Dermis microvascular lymphatic vessel endothelial cell (primary cell): ENCODE measurements around the gene UPK1A. TPM values are rescaled to one million over a fixed set of nuclear protein-coding genes. Genes with fewer than 3 reads are reported as not detected.
A peak's percentile ranks its signal among the peaks of the same experiment; 100 is the strongest.
"Not testable (repeated sequence)": the region's sequence is repeated elsewhere in the genome, so short reads cannot be mapped to it uniquely, and the experiment has no call there.

ENCODE experiments used
- DNase-seq, 2 donors: peaks; one replicate each; pipeline versions ENCODE4 v3.0.0 to v3.0.0-alpha.2; 2010; ENCODE audit warnings: low read depth in 2 of 2
- total RNA-seq: library from RNA; depleted of rRNA; stranded (reverse); fragments of >200 nt; gene quantifications from 2 replicates; pipeline ENCODE4 v1.2.1, GENCODE V29; 2014

The UPK1A gene
- total RNA-seq, 1 donor from 2014 or later: not detected

DNA sequence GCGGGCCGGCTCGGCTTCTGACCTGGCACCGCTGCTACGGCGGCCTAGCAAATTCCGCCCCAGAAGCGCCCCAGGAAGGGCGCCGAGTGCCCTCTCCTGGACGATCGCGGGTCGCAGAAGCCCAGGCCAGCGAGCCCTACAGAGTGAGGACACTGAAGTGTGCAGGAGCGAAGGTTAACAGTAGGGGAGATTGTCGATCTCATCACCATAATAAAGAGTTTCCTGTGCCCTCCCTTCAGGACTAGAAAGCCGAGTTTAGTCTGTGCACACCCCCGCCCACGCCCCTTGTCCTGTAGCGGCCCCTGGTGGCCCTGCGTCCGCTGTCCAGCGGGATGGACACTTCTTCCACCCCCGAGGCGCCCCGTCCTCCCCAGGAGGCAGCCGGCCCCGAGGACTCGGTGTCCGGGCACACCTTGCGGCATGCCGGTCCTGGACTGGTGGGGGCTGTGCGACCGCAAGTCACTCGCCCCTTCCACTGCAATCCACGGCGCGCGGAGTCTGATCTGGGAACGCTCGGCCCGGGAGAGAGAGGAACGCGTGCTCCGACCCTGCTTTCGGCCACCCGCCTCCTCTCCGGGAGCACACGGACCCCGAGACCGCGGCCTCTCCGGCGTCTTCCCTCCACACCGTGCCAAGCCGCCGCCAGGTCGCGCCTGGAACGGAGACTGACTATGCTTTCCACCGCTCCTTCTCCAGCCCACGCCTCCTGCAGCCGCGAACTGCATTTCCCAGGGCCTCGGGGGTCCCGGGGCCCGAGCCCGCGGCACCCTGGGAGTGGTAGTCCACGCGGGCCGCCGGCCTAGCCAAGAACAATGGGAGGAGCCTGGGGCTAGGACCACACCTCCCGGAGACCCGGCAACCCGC is 50.7 kb downstream of the UPK1A start:
- DNase-seq: peak; percentile 90 to 97

DNA sequence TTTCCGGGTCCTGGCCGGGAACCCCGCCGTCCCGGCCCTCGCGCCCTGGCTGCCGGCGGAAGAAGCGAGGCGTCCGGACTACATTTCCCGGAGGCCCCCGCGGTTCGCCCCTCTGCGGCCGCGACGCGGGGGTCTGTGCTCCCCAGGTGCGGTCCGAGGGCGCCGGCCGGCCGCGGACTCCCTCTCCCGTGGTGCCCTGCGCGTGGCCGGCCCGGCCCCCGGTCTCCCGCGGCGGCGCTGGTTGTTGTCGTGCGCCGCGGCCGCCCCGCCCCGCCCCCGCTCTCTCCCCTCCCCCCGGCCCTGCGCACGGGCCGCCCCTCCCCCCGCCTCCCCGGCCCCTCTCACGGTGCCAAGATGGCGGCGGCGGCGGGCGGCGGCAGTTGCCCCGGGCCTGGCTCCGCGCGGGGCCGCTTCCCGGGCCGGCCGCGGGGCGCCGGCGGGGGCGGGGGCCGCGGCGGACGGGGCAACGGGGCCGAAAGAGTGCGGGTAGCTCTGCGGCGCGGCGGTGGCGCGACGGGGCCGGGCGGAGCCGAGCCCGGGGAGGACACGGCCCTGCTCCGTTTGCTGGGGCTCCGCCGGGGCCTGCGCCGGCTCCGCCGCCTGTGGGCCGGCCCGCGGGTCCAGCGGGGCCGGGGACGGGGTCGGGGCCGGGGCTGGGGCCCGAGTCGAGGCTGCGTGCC is 51.5 kb downstream of the UPK1A start, which contains the start of gene KMT2B:
KMT2B (plus strand) TSS at position 339 of the 680 bp plus-strand sequence; CDS start at position 355, 16 bp downstream.
- no peak for DNase-seq

DNA sequence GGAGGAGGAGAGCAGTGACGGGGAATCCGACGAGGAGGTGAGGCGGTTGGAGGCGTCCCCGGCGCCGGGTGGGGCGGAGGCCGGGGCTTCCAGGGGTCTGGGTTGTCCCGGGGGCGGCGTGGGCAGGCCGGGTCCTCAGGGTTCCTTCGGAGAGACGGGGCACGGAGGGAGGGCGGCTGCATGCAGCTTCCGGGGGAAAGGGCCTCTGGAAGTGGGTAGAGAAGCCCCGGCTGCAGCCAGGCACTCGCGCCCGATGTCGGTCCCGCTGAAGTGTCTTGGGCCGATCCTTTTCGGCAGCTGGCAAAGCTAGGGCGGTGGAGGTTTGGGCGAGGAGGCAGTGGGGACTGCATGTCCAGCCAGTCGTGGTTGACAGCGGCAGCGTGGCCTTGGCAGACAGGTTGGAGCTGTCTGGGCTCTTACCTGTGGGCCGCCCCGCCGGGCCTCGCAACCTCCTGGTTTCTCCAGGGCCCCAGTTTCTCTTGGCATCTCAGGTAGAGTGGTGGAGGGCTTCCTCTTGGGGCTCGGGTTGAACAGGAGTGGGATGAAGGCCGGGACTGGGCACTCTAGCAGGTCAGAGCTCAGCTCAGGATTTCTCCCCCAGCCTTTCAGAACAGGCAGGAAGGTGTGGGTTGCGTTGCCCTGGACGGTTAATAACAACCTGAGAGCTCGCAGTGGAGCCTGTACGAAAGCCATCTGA is 52.2 kb downstream of the UPK1A start:
- peak in 1 of 2 donors; percentile 37 for DNase-seq

DNA sequence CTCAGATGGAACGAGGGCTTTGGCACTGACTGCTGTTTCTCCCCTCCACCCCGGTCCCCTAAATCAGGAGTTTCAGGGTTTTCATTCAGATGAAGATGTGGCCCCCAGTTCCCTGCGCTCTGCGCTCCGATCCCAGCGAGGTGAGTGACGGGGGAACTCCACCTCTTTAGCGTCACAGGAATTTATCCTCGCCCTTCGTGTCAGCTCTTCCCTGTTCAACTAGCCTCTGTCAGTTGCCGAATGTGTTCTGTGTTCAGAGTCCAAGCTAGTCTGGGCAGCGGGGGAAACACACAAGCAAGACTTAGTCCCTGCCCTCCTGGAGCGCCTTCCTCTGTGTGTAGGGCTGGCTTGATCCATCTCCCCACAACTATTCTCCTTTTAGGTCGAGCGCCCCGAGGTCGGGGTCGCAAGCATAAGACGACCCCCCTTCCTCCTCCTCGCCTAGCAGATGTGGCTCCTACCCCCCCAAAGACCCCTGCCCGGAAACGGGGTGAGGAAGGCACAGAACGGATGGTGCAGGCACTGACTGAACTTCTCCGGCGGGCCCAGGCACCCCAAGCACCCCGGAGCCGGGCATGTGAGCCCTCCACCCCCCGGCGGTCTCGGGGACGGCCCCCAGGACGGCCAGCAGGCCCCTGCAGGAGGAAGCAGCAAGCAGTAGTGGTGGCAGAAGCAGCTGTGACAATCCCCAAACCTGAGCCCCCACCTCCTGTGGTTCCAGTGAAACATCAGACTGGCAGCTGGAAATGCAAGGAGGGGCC is 53.3 kb downstream of the UPK1A start:
- no peak for DNase-seq

DNA sequence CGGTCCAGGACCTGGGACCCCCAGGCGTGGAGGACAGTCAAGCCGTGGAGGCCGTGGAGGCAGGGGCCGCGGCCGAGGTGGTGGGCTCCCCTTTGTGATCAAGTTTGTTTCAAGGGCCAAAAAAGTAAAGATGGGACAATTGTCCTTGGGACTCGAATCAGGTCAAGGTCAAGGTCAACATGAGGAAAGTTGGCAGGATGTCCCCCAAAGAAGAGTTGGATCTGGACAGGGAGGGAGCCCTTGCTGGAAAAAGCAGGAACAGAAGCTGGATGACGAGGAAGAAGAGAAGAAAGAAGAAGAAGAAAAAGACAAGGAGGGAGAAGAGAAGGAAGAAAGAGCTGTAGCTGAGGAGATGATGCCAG is 53.8 kb downstream of the UPK1A start:
- DNase-seq: no peak

DNA sequence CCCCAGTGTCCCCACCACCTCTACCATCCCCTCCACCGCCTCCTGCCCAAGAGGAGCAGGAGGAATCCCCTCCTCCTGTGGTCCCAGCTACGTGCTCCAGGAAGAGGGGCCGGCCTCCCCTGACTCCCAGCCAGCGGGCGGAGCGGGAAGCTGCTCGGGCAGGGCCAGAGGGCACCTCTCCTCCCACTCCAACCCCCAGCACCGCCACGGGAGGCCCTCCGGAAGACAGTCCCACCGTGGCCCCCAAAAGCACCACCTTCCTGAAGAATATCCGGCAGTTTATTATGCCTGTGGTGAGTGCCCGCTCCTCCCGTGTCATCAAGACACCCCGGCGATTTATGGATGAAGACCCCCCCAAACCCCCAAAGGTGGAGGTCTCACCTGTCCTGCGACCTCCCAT is 54.3 kb downstream of the UPK1A start:
- DNase-seq: no peak

DNA sequence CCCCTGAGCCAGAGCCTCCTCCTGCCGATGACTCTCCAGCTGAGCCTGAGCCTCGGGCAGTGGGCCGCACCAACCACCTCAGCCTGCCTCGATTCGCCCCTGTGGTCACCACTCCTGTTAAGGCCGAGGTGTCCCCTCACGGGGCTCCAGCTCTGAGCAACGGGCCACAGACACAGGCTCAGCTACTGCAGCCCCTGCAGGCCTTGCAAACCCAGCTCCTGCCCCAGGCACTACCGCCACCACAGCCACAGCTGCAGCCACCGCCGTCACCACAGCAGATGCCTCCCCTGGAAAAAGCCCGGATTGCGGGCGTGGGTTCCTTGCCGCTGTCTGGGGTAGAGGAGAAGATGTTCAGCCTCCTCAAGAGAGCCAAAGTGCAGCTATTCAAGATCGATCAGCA is 55.1 kb downstream of the UPK1A start:
- no peak for DNase-seq

DNA sequence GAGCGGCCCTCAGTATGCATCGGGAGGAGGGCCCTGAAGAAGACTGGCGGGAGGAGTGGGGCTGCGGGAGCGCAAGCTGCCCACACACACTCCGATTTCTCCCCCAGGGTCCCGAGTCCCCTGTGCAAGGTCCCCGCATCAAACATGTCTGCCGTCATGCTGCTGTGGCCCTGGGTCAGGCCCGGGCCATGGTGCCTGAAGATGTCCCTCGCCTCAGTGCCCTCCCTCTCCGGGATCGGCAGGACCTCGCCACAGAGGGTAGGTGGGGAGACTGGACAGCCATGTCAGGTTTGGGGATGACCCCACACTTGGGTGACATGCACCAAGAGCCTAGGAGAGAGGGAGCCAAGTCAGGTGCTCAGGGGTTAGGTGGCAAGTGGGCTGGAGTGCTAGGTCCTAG is 56.1 kb downstream of the UPK1A start:
- no peak for DNase-seq

DNA sequence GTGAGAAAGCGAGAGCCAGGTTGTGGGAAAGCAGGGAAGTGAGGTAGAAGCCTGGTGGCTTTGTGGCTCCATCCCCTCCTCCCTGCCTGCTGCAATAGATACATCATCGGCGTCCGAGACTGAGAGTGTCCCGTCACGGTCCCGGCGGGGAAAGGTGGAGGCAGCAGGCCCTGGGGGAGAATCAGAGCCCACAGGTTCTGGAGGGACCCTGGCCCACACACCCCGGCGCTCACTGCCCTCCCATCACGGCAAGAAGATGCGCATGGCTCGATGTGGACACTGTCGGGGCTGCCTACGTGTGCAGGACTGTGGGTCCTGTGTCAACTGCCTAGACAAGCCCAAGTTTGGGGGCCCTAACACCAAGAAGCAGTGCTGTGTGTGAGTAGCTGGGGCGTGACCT is 56.6 kb downstream of the UPK1A start:
- no peak for DNase-seq

DNA sequence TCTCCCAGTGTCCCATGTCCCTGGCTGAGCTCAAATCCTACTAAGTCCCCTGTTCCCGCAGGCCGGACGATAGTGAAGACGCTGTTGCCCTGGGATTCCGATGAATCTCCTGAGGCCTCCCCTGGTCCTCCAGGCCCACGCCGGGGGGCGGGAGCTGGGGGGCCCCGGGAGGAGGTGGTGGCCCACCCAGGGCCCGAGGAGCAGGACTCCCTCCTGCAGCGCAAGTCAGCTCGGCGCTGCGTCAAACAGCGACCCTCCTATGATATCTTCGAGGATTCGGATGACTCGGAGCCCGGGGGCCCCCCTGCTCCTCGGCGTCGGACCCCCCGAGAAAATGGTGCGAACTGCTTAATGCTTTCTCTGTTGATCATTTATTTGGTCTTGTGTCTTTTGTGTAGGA is 57.4 kb downstream of the UPK1A start:
- DNase-seq: no peak

DNA sequence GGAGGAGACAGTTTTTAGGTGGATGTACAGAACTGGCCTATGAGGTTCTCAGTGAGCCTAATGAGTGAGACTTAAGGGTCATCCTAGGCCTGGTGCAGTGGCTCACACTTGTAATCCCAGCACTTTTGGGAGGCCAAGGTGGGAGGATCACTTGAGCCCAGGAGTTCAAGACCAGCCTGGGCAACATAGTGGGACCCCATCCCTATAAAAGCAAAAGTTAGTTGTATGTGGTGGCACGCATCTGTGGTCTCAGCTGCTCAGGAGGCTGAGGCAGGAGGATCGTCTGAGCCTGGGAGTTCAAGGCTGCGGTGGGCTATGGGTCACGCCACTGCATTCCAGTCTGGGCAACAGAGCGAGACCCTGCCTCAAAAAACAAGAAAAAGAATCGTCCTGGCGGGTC is 57.8 kb downstream of the UPK1A start:
- not testable (repeated sequence) for DNase-seq

DNA sequence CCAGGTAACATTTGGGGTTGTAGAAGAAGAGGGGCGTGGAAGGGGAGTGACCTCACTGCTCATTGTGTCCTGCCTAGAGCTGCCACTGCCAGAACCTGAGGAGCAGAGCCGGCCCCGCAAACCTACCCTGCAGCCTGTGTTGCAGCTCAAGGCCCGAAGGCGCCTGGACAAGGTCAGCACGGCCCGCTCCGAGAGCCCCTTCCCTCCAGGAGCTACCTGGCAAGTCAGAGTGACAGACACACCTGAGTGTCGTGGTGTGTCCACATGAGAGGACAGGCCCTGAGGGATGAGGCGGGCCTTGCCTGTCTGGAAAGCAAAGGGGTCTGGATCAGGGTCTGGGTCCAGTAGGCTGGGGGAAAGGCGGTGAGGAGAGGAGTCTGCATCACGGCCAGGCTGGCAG is 58.2 kb downstream of the UPK1A start:
- DNase-seq: no peak

DNA sequence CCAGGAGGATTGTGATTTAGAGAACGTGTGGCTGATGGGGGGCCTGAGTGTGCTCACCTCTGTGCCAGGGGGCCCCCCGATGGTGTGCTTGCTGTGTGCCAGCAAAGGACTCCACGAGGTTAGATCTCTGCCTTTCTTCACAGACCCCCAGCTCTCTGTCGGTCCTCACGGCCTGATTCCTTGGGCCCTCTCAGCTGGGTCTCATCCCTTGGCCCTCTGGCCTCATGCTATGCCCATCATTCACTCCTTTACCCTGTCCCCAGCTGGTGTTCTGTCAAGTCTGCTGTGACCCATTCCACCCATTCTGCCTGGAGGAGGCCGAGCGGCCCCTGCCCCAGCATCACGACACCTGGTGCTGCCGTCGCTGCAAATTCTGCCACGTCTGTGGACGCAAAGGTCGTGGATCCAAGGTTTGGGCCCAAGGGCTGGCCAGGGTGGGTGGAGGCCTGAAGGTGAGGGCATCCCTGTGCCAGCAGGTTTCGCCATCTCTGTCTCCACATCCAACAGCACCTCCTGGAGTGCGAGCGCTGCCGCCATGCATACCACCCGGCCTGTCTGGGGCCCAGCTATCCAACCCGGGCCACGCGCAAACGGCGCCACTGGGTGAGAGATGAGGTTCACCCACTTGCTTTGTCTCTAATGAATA is 59.0 kb downstream of the UPK1A start:
- no peak for DNase-seq

DNA sequence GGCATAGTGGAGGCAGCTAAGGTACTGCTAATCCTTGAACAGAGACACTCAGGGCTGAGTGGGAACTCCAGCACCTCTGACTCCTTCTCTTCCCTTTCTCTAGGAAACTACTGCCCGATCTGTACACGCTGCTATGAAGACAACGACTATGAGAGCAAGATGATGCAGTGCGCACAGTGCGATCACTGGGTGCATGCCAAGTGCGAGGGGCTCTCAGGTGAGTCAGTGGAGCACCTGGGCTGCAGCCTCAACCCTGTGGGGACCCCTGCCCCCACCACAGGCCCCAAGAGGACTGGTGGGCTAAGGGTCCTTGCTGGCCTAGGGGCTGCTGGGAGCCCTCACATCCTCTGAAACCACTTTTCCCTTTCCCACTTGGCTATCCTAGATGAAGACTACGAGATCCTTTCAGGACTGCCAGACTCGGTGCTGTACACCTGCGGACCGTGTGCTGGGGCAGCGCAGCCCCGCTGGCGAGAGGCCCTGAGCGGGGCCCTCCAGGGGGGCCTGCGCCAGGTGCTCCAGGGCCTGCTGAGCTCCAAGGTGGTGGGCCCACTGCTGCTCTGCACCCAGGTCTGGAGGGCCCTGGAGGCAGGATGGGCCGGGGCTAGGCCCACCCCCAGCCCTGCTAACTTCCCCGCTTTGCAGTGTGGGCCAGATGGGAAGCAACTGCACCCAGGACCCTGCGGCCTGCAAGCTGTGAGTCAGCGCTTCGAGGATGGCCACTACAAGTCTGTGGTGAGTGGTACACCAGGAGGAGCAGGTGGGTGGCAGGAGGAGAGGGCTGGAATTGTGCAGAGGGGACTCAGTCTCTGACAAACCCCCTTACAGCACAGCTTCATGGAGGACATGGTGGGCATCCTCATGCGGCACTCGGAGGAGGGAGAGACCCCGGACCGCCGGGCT is 61.0 kb downstream of the UPK1A start:
- no peak for DNase-seq

Other genes with a start within 250 kb of the UPK1A start
- not detected in 2 replicates for gene FFAR2, start 218.3 kb upstream of the UPK1A start, total RNA-seq
- gene KRTDAP, start 176.1 kb upstream of the UPK1A start, total RNA-seq: not detected in 2 replicates
- gene DMKN, start 152.9 kb upstream of the UPK1A start, total RNA-seq: not detected in 2 replicates
- gene SBSN, start 138.2 kb upstream of the UPK1A start, total RNA-seq: not detected in 2 replicates
- not detected in 2 replicates for gene GAPDHS, start 133.1 kb upstream of the UPK1A start, total RNA-seq
- 52.1 and 70.3 TPM in 2 replicates for gene TMEM147, start 120.9 kb upstream of the UPK1A start, total RNA-seq
- gene ATP4A, start 102.9 kb upstream of the UPK1A start, total RNA-seq: not detected in 2 replicates
- gene PMIS2, start 80.3 kb upstream of the UPK1A start, total RNA-seq: not detected in 2 replicates
- 4.9 and 5.6 TPM in 2 replicates for gene HAUS5, start 53.8 kb upstream of the UPK1A start, total RNA-seq
- gene RBM42, start 37.5 kb upstream of the UPK1A start, total RNA-seq: 27.9 and 35.4 TPM in 2 replicates
- under 0.01 and 0.26 TPM in 2 replicates for gene ETV2, start 24.8 kb upstream of the UPK1A start, total RNA-seq
- gene COX6B1, start 18.2 kb upstream of the UPK1A start, total RNA-seq: 243 and 347 TPM in 2 replicates
- gene ZBTB32, start 38.0 kb downstream of the UPK1A start, total RNA-seq: not detected in 2 replicates
- 2.3 and 7.1 TPM in 2 replicates for gene KMT2B, start 51.5 kb downstream of the UPK1A start, total RNA-seq
- gene IGFLR1, start 75.9 kb downstream of the UPK1A start, total RNA-seq: 1.1 and 1.8 TPM in 2 replicates
- 2.4 and 4.3 TPM in 2 replicates for gene U2AF1L4, start 78.9 kb downstream of the UPK1A start, total RNA-seq
- 16.3 and 19.2 TPM in 2 replicates for gene PSENEN, start 79.1 kb downstream of the UPK1A start, total RNA-seq
- gene LIN37, start 82.1 kb downstream of the UPK1A start, total RNA-seq: 3.0 and 3.8 TPM in 2 replicates
- 0.13 and 0.25 TPM in 2 replicates for gene HSPB6, start 90.5 kb downstream of the UPK1A start, total RNA-seq
- 1.3 and 1.4 TPM in 2 replicates for gene PROSER3, start 91.7 kb downstream of the UPK1A start, total RNA-seq
- gene ARHGAP33, start 109.0 kb downstream of the UPK1A start, total RNA-seq: 1.0 and 2.3 TPM in 2 replicates
- not detected in 2 replicates for gene PRODH2, start 146.3 kb downstream of the UPK1A start, total RNA-seq
- gene NPHS1, start 186.0 kb downstream of the UPK1A start, total RNA-seq: not detected in 2 replicates
- not detected in 2 replicates for gene KIRREL2, start 190.4 kb downstream of the UPK1A start, total RNA-seq
- gene APLP1, start 202.1 kb downstream of the UPK1A start, total RNA-seq: 1.8 TPM in 2 replicates
- gene NFKBID, start 234.0 kb downstream of the UPK1A start, total RNA-seq: 1.4 and 2.8 TPM in 2 replicates
- 0.38 and 0.39 TPM in 2 replicates for gene HCST, start 236.0 kb downstream of the UPK1A start, total RNA-seq
- gene TYROBP, start 241.8 kb downstream of the UPK1A start, total RNA-seq: not detected in 2 replicates